Right cardiac atrium (tissue), 5 donors: ENCODE measurements around the gene NPR2. TPM values are rescaled to one million over a fixed set of nuclear protein-coding genes. Genes with fewer than 3 reads are reported as not detected.
A peak's percentile ranks its signal among the peaks of the same experiment; 100 is the strongest.

Source experiments
- ATAC-seq, 2 donors: fragments of 200-7000 bp; cut with Tn5 transposase; one replicate each; pipeline versions ENCODE4 v1.8.0 to v1.9.1; 2020; ENCODE audit warnings: moderate library complexity in 2 of 2, mild to moderate bottlenecking in 1 of 2
- DNase-seq, 3 donors: peaks; one replicate each; pipeline ENCODE4 v3.0.0-alpha.2; 2020
- H3K27ac ChIP-seq: one replicate; pipeline ENCODE4 v1.5.1; 2013; ENCODE audit warnings: mild to moderate bottlenecking, low read length, control low read depth, moderate library complexity
- H3K27me3 ChIP-seq: one replicate; pipeline ENCODE4 v1.6.1; 2013; ENCODE audit not compliant: control insufficient read depth, insufficient read depth
- H3K4me1 ChIP-seq: one replicate; pipeline ENCODE4 v1.6.1; 2013; ENCODE audit warnings: low read length; ENCODE audit not compliant: control insufficient read depth, insufficient read depth
- H3K4me3 ChIP-seq: one replicate; pipeline ENCODE4 v1.5.1; 2013; ENCODE audit warnings: low read length, control low read depth
- H3K9me3 ChIP-seq: one replicate; pipeline ENCODE4 v1.6.1; 2013; ENCODE audit warnings: low read length; ENCODE audit not compliant: control insufficient read depth
- WGBS: extraction: QIAGEN DNeasy Blood & Tissue Kit; methylation state at CpG from one replicate; pipeline ENCODE4 v1.1.7; 2013; 5-methylcytosine and 5-hydroxymethylcytosine counted together
- intact Hi-C, 4 donors: fragments of 100-400 bp; cut with DNase I; formaldehyde crosslinking; loops; one replicate each; pipeline versions ENCODE4 v1.11.0 to v1.14.0; 2022 to 2023
- polyA plus RNA-seq: library from polyadenylated mRNA; stranded (reverse); fragments of 200-250 nt; gene quantifications from one replicate; pipeline ENCODE4 v1.2.3, GENCODE V29; 2013
- total RNA-seq, 4 donors: library from RNA; stranded (reverse); fragmentation: NEBNext Ultra II Directional; extraction: Animal tissue kit (Norgen Biotek cat#: 25700); gene quantifications; one replicate each; pipeline ENCODE4 v1.2.1, GENCODE V29; 2021
- donor health status: healthy with polysubstance abuse.
- donor health status: DM: no; HTN: yes; CAD: no.
- donor health status: DM: no; HTN: no; CAD: no.
- donor health status: DM: no; HTN: yes; CAD: no; lungs with severe emphysema.
- donor health status: DM: yes; HTN: yes; CAD: no.

Gene NPR2
- total and polyA plus RNA-seq, 5 donors, result 21.3 to 29.9 (median 24.8) TPM

DNA sequence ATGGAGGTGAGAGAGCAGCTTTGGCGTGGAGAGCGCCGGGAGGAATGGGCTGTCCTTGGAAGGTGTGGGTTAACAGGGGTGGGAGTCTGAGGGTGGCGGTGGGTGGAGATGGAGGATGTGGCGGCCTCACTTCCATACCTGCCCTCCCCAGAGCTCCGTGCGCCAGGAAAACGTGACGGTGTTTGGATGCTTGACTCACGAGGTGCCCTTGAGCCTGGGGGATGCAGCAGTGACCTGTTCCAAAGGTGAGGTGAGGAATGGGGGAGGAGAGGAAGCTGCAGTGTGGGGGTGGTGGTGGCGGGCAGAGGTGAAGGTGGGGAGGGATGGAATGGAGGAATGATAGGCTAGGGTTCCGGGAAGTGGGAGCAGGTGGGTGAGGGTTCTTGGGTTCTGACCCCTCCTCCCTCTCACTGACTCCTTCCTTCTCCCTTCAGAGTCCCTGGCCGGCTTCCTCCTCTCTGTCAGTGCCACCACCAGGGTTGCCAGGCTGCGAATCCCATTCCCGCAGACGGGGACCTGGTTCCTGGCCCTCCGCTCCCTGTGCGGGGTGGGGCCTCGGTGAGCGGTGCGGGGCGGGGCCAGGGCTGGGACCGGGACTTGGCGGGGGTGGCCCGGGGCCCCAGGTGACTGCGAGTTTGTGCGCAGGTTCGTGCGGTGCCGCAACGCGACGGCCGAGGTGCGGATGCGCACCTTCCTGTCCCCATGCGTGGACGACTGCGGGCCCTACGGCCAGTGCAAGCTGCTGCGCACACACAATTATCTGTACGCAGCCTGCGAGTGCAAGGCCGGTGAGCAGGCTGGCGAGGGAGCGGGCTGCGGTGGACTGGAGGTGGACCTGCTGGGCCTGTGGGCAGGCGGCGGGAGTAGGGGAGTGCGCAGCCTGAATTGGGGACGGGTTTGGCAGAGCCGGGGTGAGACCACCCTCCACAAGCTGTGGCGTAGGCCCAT, 54.7 kb downstream of the NPR2 start:
- no peak overlapping the region for H3K27ac ChIP-seq
- H3K27me3 ChIP-seq, result no peaks in the 10 kb centered on the region
- H3K4me3 ChIP-seq, result no peak overlapping the region
- ATAC-seq (no peak), DNase-seq (peak in 1 of 3 donors; percentile 63)
- H3K9me3 ChIP-seq, result no peaks in the 10 kb centered on the region
- WGBS, result 64% methylated on average over 53 of the region's 53 CpGs
- intact Hi-C loops, result loop anchor here in 1 of 4 donors (1.0 kb wide), 1 partner anchor 17 kb away; the partner anchor contains the start of gene TMEM8B
- peaks cover 6% of the 10 kb centered on the region for H3K4me1 ChIP-seq

GRCh38 chr9:35847792-35848572, 56.6 kb downstream of the NPR2 start:
- Histone ChIP-seq H3K4me1 (peaks cover 6% of the 10 kb centered on the region), H3K27ac (peak overlapping the region; percentile 76), H3K9me3 (no peaks in the 10 kb centered on the region), H3K27me3 (no peaks in the 10 kb centered on the region), H3K4me3 (no peak overlapping the region)
- whole genome bisulfite sequencing, result 56% methylated on average over 4 of the region's 4 CpGs
- peak; percentile 48 to 53 for ATAC-seq
- DNase-seq, result no peak
- intact Hi-C loops, result no loop called here

DNA sequence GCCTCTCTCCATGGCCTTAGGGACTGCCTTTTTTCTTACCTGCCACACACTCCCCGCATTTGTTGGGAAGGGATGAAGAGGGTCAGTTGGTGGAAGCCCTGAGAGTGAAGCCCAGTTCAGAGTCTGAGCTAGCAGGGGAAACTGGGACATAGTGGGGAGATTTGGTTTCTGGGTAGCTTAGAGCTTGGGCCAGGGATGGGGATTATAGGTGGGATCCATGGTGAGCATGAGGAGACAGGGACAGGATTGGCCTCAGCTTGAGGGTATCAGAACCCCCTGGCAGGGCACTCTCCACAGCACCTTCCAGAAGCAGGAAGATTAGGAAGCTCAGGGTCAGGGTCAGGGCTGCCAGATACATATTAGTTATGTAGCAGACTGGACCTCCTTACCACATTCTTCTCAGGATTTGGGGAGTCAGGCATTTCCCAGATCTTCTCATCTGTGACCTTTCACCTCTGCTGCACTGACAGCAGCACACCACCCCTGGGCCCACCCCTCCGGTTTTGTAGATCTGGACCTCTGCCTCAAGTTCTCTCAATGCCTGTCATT, 61.0 kb downstream of the NPR2 start:
- intact Hi-C loops, result no loop called here
- Histone ChIP-seq H3K9me3 (no peaks in the 10 kb centered on the region), H3K4me3 (no peak overlapping the region), H3K4me1 (no peaks in the 10 kb centered on the region), H3K27me3 (no peaks in the 10 kb centered on the region), H3K27ac (no peak overlapping the region)
- no peak for DNase-seq
- 90% methylated on average over 2 of the region's 2 CpGs for WGBS
- no peak for ATAC-seq

DNA sequence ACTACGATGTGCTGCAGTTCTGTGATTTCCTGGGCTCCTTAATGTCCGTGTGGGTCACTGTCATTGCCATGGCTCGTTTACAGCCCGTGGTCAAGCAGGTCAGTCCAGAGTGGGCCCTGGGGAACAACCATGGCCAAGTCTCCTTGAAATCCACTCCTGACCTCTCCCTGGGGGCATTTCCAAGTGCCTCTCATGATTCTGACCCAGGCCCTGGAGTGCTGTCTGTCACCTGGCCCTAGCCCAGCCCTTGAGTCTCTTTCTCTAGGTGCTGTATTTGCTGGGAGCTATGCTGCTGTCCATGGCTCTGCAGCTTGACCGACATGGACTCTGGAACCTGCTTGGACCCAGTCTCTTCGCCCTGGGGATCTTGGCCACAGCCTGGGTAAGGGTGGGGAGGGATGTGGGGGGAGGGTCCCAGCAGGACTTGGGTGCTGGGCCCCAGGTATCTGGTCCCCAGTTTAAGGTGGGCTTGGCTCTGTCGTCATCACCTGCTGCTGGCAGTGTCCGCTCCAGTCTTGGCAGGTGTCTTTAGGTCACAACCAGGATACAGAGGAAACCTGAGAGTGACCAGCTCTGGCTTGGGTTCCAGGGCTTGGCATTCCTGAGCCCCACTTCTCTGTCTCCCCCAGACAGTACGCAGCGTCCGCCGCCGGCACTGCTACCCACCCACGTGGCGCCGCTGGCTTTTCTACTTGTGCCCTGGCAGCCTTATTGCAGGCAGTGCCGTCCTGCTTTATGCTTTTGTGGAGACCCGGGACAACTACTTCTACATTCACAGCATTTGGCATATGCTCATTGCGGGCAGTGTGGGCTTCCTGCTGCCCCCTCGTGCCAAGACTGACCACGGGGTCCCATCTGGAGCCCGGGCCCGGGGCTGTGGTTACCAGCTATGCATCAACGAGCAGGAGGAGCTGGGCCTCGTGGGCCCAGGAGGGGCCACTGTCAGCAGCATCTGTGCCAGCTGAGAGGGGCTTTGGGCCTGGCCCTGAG, 61.8 kb downstream of the NPR2 start:
- Histone ChIP-seq H3K4me1 (no peaks in the 10 kb centered on the region), H3K27me3 (no peaks in the 10 kb centered on the region), H3K4me3 (no peak overlapping the region), H3K9me3 (no peaks in the 10 kb centered on the region), H3K27ac (no peak overlapping the region)
- 91% methylated on average over 25 of the region's 25 CpGs for WGBS
- intact Hi-C loops, result no loop called here
- no peak for ATAC-seq
- DNase-seq, result no peak

DNA sequence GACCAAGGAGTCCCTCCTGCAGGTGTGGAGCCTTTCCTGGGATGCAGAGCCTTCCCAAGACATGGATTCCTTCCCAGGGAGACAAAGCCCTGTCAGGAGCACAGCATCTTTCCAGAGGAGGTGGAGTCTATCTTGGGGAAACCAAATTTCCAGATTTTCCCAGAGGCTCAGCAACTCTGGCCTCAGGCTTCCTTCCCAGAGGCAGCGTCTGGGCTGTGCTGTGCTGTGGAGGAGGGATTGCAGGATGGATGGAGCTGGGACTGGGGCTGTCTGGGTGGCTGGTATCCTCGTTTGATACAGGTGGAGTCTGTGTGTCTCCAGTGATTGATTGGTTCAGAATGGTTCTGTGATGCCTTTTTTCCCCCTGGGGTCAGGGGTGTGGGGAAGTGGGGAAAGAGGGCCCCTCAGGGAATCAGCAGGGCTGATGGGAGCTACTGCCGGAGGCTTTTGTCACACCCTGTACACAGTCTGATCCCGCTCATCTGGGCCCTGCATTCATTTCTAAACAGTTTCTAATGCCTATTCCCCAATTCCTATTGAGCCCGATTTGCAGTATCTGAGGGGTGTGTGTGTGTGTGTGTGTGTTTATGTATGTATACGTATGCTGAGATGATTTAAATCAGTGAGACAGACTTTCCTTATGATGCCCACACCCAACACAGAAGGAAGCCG, 62.8 kb downstream of the NPR2 start:
- 84% methylated on average over 7 of the region's 7 CpGs for WGBS
- ATAC-seq (no peak), DNase-seq (no peak)
- H3K4me3 ChIP-seq, result no peak overlapping the region
- H3K27me3 ChIP-seq, result no peaks in the 10 kb centered on the region
- H3K27ac ChIP-seq, result no peak overlapping the region
- intact Hi-C loops, result no loop called here
- no peaks in the 10 kb centered on the region for H3K9me3 ChIP-seq
- no peaks in the 10 kb centered on the region for H3K4me1 ChIP-seq

DNA sequence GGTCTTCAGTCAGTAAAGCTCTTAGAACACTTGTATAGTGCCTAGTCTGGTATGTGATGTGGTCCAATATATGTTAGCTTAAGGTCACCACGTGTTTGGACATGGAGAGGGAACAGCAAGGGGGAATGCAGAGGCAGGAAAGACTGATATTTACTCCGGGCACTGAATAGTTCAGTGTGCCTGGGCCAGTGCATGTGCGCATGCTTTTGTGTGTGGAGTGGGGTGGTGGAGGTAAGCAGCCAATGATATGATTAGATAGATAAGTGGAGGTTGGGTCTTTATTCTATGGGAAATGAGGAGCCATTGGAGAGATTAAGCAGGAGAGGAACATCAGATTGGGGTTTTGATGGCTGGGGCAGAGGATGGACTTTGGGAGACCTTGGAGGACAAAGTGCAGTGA, 64.8 kb downstream of the NPR2 start:
- WGBS, result 73% methylated on average over 3 of the region's 3 CpGs
- ATAC-seq (no peak), DNase-seq (no peak)
- intact Hi-C loops, result no loop called here
- Histone ChIP-seq H3K4me3 (no peak overlapping the region), H3K9me3 (no peaks in the 10 kb centered on the region), H3K4me1 (no peaks in the 10 kb centered on the region), H3K27me3 (no peaks in the 10 kb centered on the region), H3K27ac (no peak overlapping the region)

- 78% methylated on average over 5 of the region's 5 CpGs for WGBS
- H3K4me3 ChIP-seq, result no peak overlapping the region
- no peaks in the 10 kb centered on the region for H3K4me1 ChIP-seq
- no peaks in the 10 kb centered on the region for H3K27me3 ChIP-seq
- ATAC-seq, result no peak
- DNase-seq, result no peak
- intact Hi-C loops, result no loop called here
- no peaks in the 10 kb centered on the region for H3K9me3 ChIP-seq
- H3K27ac ChIP-seq, result no peak overlapping the region
Measured at GRCh38 chr9:35856882-35857281, 65.5 kb downstream of the NPR2 start.

DNA sequence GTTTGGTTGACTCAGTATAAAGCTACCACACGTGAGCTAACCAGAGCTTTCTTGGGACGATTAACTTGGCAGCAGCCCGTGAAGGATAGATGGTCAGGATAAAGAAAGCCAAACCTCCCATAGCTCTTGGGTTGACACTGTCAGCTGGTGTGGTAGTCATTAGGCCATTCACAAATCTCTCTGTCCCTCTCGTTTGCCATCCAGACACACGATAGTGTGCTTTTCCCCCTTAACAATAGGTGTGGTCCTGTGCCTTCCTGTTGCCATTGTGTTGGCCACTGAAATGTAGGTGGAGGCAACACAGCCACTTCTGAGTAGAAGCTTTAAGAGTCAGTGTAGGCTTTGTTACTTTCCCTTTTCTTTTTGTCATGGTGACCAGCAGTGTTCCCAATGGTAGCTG, 67.1 kb downstream of the NPR2 start:
- DNase-seq (no peak), ATAC-seq (peak in 1 of 2 donors; percentile 17)
- H3K9me3 ChIP-seq, result no peaks in the 10 kb centered on the region
- WGBS, result 69% methylated on average over 5 of the region's 5 CpGs
- H3K27me3 ChIP-seq, result no peaks in the 10 kb centered on the region
- H3K4me3 ChIP-seq, result no peak overlapping the region
- H3K4me1 ChIP-seq, result no peaks in the 10 kb centered on the region
- intact Hi-C loops, result no loop called here
- H3K27ac ChIP-seq, result no peak overlapping the region
